HL-60 (cell line): ENCODE data around the gene TFCP2.

Experiments used
- GABPA ChIP-seq: IDR thresholded peaks from 2 replicates; pipeline ENCODE4 v1.6.1; 2012; ENCODE audit warnings: low read depth
- POLR2AphosphoS5 ChIP-seq: IDR thresholded peaks from 2 replicates; pipeline ENCODE4 v1.6.1; 2012; ENCODE audit warnings: low read depth
- TF ChIP-seq, protein P1 (sequence below): IDR thresholded peaks from one replicate; pipeline ENCODE4 v1.5.1; 2011; ENCODE audit warnings: low read length, control low read depth, inconsistent platforms; ENCODE audit not compliant: insufficient read depth
- TF ChIP-seq, protein P2 (sequence below): IDR thresholded peaks from 2 replicates; pipeline ENCODE4 v1.6.1; 2012; ENCODE audit warnings: low read depth; ENCODE audit not compliant: insufficient replicate concordance

GRCh38 chr12:51196547-51196946 lies 23.6 kb upstream of the TFCP2 start:
- TF ChIP-seq, protein P1, sequence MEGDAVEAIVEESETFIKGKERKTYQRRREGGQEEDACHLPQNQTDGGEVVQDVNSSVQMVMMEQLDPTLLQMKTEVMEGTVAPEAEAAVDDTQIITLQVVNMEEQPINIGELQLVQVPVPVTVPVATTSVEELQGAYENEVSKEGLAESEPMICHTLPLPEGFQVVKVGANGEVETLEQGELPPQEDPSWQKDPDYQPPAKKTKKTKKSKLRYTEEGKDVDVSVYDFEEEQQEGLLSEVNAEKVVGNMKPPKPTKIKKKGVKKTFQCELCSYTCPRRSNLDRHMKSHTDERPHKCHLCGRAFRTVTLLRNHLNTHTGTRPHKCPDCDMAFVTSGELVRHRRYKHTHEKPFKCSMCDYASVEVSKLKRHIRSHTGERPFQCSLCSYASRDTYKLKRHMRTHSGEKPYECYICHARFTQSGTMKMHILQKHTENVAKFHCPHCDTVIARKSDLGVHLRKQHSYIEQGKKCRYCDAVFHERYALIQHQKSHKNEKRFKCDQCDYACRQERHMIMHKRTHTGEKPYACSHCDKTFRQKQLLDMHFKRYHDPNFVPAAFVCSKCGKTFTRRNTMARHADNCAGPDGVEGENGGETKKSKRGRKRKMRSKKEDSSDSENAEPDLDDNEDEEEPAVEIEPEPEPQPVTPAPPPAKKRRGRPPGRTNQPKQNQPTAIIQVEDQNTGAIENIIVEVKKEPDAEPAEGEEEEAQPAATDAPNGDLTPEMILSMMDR: no peak
- TF ChIP-seq, protein P2, sequence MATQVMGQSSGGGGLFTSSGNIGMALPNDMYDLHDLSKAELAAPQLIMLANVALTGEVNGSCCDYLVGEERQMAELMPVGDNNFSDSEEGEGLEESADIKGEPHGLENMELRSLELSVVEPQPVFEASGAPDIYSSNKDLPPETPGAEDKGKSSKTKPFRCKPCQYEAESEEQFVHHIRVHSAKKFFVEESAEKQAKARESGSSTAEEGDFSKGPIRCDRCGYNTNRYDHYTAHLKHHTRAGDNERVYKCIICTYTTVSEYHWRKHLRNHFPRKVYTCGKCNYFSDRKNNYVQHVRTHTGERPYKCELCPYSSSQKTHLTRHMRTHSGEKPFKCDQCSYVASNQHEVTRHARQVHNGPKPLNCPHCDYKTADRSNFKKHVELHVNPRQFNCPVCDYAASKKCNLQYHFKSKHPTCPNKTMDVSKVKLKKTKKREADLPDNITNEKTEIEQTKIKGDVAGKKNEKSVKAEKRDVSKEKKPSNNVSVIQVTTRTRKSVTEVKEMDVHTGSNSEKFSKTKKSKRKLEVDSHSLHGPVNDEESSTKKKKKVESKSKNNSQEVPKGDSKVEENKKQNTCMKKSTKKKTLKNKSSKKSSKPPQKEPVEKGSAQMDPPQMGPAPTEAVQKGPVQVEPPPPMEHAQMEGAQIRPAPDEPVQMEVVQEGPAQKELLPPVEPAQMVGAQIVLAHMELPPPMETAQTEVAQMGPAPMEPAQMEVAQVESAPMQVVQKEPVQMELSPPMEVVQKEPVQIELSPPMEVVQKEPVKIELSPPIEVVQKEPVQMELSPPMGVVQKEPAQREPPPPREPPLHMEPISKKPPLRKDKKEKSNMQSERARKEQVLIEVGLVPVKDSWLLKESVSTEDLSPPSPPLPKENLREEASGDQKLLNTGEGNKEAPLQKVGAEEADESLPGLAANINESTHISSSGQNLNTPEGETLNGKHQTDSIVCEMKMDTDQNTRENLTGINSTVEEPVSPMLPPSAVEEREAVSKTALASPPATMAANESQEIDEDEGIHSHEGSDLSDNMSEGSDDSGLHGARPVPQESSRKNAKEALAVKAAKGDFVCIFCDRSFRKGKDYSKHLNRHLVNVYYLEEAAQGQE: no peak
- TF ChIP-seq POLR2AphosphoS5: no peak
- TF ChIP-seq GABPA: no peak
